Heart left ventricle (tissue), 16 donors: ENCODE results near the gene ZBTB47. TPM values are rescaled to one million over a fixed set of nuclear protein-coding genes. Genes with fewer than 3 reads are reported as not detected.
A peak's percentile ranks its signal among the peaks of the same experiment; 100 is the strongest.

Experiments used
- ATAC-seq, 4 donors: fragments of 200-7000 bp; cut with Tn5 transposase; one replicate each; pipeline ENCODE4 v1.9.1; 2020 to 2022; ENCODE audit warnings: moderate library complexity in 4 of 4, mild to moderate bottlenecking in 3 of 4, moderate number of reproducible peaks in 1 of 4
- DNase-seq, 5 donors: peaks; one replicate each; pipeline ENCODE4 v3.0.0-alpha.2; 2020
- H3K27ac ChIP-seq, 12 donors: fragments of 200-600 bp; sonication (generic) in 4 of 12; one replicate each; pipeline versions ENCODE4 v1.5.0 to v1.8.0; 2016 to 2022; ENCODE audit warnings: mild to moderate bottlenecking in 2 of 12
- H3K27me3 ChIP-seq, 9 donors: fragments of 200-600 bp; sonication (generic) in 2 of 9; one replicate each; pipeline versions ENCODE4 v1.5.1 to v1.8.0; 2016 to 2022; ENCODE audit warnings: mild to moderate bottlenecking in 3 of 9
- H3K36me3 ChIP-seq, 9 donors: fragments of 200-600 bp; sonication (generic) in 2 of 9; one replicate each; pipeline versions ENCODE4 v1.5.0 to v1.8.0; 2018 to 2022; ENCODE audit warnings: mild to moderate bottlenecking in 2 of 9
- H3K4me1 ChIP-seq, 12 donors: fragments of 200-600 bp; sonication (generic) in 4 of 12; one replicate each; pipeline versions ENCODE4 v1.5.0 to v1.8.0; 2016 to 2022; ENCODE audit warnings: mild to moderate bottlenecking in 3 of 12
- H3K4me3 ChIP-seq, 12 donors: fragments of 200-600 bp; sonication (generic) in 4 of 12; one replicate each; pipeline versions ENCODE4 v1.5.0 to v1.8.0; 2017 to 2022; ENCODE audit warnings: mild to moderate bottlenecking in 9 of 12, moderate library complexity in 4 of 12
- H3K9me3 ChIP-seq, 12 donors: fragments of 200-600 bp; sonication (generic) in 4 of 12; one replicate each; pipeline versions ENCODE4 v1.5.0 to v1.8.0; 2016 to 2022; ENCODE audit warnings: mild to moderate bottlenecking in 1 of 12
- CTCF ChIP-seq, 12 donors: fragments of 200-600 bp; sonication (generic) in 4 of 12; IDR thresholded peaks; one replicate each; pipeline versions ENCODE4 v1.5.0 to v1.8.0; 2018 to 2022; ENCODE audit warnings: antibody characterized with exemption in 12 of 12, mild to moderate bottlenecking in 5 of 12
- POLR2A ChIP-seq, 2 donors: fragments of 450-650 bp; IDR thresholded peaks; one replicate each; pipeline ENCODE4 v1.6.1; 2017; ENCODE audit warnings: antibody characterized with exemption in 2 of 2, mild to moderate bottlenecking in 2 of 2, moderate library complexity in 2 of 2
- WGBS, 4 donors: extraction: QIAGEN DNeasy Blood & Tissue Kit in 2 of 4; methylation state at CpG; one replicate each; pipeline versions ENCODE4 v1.1.5 to v1.1.7; 2013 to 2018; 5-methylcytosine and 5-hydroxymethylcytosine counted together
- intact Hi-C, 10 donors: fragments of 100-400 bp; cut with DNase I; formaldehyde crosslinking; loops; one replicate each; pipeline versions ENCODE4 v1.11.1 to v1.14.2; 2022
- polyA plus RNA-seq, 2 donors: library from polyadenylated mRNA; stranded (reverse); fragments of 200-250 nt; gene quantifications; one replicate each; pipeline ENCODE4 v1.2.3, GENCODE V29; 2013
- total RNA-seq, 9 donors: library from RNA; depleted of rRNA in 2 of 9; stranded (reverse); fragments of >200 nt in 2 of 9; fragmentation: NEBNext Ultra II Directional in 3 of 9; extraction: Animal tissue kit (Norgen Biotek cat#: 25700) in 3 of 9; gene quantifications; one replicate each; pipeline versions ENCODE4 v1.1.0 to v1.2.4, GENCODE V29; 2016 to 2023
- donor health status: ischemic (EF 13 %, LVEDD 7.1; RV severe dilation, severe dysfunction).
- donor health status: healthy with polysubstance abuse.
- donor health status: DM: no; HTN: yes; CAD: no.
- donor health status: DM: no; HTN: no; CAD: no.
- donor health status: ischemic (EF 25% LVEDD 6.9; RV normal size, moderate dysfunction).
- donor health status: ischemic (EF 25% LVEDD 5.7; RV mildly dilated, moderate dysfunction).
- donor health status: healthy.
- donor health status: DM: yes; HTN: yes; CAD: no.
- donor health status: ischemic (EF 35%, LVEDD 5.7; RV mildly dilated, moderate dysfunction).
- donor health status: nonischemic (EF 11% LVEDD 7.7; RV severe dilation, severe dysfunction).
- donor health status: DM: yes; HTN: yes; CAD: no.
- donor health status: PGD.
- donor health status: ischemic (EF 29% LVEDD 5.4; RV normal size, mild dysfunction).
- donor health status: nonischemic (EF 23%, LVEDD 6.1; RV moderate dilation, normal function).

Gene ZBTB47
- total and polyA plus RNA-seq, 11 donors: 76.6 to 184 (median 125) TPM

DNA sequence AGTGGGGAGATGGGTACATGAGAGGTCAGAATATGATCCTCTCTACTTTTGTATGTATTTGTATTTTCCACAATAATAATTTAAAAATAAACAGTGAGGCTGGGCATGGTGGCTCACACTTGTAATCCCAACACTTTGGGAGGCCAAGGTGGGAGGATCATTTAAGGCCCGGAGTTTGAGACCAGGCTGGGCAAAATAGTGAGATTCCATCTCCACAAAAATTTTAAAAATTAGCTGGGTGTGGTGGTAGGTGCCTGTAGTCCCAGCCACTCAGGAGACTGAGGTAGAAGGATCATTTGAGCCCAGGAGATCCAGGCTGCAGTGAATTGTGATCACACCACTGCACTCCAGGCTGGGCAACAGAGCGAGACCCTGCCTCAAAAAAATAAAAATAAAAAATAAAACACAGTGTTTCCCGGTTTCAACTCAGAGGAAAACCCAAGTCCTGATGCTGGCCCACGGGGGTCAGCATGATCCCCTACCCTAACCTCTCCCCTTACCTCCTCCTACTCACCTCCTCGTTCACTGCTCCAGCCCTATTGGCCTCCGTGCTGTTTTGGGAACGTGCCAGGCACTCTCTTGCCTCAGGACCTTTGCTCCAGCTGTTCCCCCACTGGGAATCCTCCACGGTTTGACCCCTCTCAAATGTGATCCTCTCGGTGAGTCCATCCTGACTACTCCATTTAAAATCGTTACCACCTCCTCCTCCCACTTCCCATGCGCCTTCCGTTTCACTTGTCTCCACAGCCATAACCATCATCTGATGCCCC lies 29.0 kb downstream of the ZBTB47 start:
- H3K4me3 ChIP-seq: no peak overlapping the region
- peak in 1 of 5 donors; percentile 15 for DNase-seq
- WGBS, 4 donors: 70 to 72% (median 71%) methylated on average over 12 of the region's 12 CpGs

DNA sequence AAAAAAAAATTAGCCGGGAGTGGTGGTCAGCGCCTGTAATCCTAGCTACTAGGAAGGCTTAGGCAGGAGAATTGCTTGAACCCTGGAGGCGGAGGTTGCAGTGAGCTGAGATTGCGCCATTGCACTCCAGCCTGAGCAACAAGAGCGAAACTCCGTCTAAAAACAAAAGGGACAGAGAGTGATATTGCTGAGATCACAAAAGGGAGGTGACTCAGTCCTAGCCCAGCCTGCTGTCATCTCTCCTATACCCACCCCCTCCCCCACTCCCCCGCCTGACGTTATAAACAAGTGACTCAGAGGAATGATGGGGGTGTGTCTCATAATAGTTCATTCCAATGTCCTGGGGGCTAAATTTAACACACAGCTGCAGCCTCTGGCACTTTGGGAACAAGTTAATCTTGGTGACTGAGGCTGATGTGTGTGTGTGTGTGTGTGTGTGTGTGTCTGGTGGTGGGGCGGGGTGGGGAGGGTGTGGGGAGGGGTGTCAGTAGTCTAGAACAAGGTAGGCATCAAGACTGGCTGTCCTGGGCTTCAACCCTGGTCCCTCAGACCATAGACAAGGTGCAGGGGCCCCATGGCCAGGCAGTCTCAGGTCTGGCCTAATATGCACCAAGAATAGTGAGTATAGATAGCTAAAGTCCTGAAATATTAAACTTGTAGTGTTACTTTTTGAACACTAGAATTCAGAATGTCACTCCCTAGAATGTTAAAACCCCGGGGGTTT lies 30.5 kb downstream of the ZBTB47 start:
- no peaks in the 10 kb centered on the region for H3K9me3 ChIP-seq
- ATAC-seq: peak; percentile 89 to 93 (median 91)
- H3K27ac ChIP-seq: peak overlapping the region; percentile 78 to 96 (median 90)
- no peaks in the 10 kb centered on the region for H3K36me3 ChIP-seq
- intact Hi-C loops: loop anchor here in 1 of 10 donors (2.0 kb wide), 1 partner anchor 29 kb away; no protein-coding TSS in a partner anchor
- H3K4me1 ChIP-seq: peaks cover 0 to 25% (median 8%) of the 10 kb centered on the region in 12 donors
- peaks cover 0 to 6% (median 0%) of the 10 kb centered on the region in 9 donors for H3K27me3 ChIP-seq
- peak overlapping the region in 1 of 12 donors; percentile 26 for H3K4me3 ChIP-seq
- DNase-seq: peak; percentile 65 to 89 (median 81)
- peak in 1 of 2 donors; percentile 16 for TF ChIP-seq POLR2A (IDR thresholded peaks at IDR 0.05)
- no peak for TF ChIP-seq CTCF (IDR thresholded peaks at IDR 0.05)
- WGBS, 4 donors: 34 to 39% (median 35%) methylated on average over 9 to 10 of the region's 10 CpGs

More for the DNA sequence above, 29.0 kb downstream of the ZBTB47 start:
- no peak for ATAC-seq
- intact Hi-C loops: no loop called here
- H3K27me3 ChIP-seq: peaks cover 0 to 6% (median 0%) of the 10 kb centered on the region in 9 donors
- H3K9me3 ChIP-seq: peaks cover 0 to 11% (median 0%) of the 10 kb centered on the region in 12 donors
- H3K36me3 ChIP-seq: no peaks in the 10 kb centered on the region
- TF ChIP-seq CTCF (IDR thresholded peaks at IDR 0.05): no peak
- TF ChIP-seq POLR2A (IDR thresholded peaks at IDR 0.05): no peak
- H3K27ac ChIP-seq: peak overlapping the region in 10 of 12 donors; percentile 79 to 96 (median 90)
- peaks cover 0 to 25% (median 8%) of the 10 kb centered on the region in 12 donors for H3K4me1 ChIP-seq

- DNase-seq: peak in 1 of 5 donors; percentile 3
- 78 to 93% (median 82%) methylated on average over 7 of the region's 7 CpGs for WGBS, 4 donors
- ATAC-seq: no peak
- intact Hi-C loops: loop anchor here in 1 of 10 donors (2.0 kb wide), 1 partner anchor 30 kb away; no protein-coding TSS in a partner anchor
- Histone ChIP-seq H3K27ac (peak overlapping the region; percentile 10 to 96 (median 72)), H3K9me3 (no peaks in the 10 kb centered on the region), H3K4me3 (no peak overlapping the region), H3K36me3 (no peaks in the 10 kb centered on the region), H3K4me1 (peaks cover 0 to 25% (median 8%) of the 10 kb centered on the region in 12 donors), H3K27me3 (peaks cover 0 to 6% (median 0%) of the 10 kb centered on the region in 9 donors)
- no peak for TF ChIP-seq POLR2A (IDR thresholded peaks at IDR 0.05)
- TF ChIP-seq CTCF (IDR thresholded peaks at IDR 0.05): no peak
These were observed 31.3 kb downstream of the ZBTB47 start for GRCh38 chr3:42684632-42685362.
